HUES64 (cell line): ENCODE data around the gene IGSF21.

Source experiments
- H3K27ac ChIP-seq: 2 replicates; pipeline ENCODE4 v1.7.0; 2013; ENCODE audit warnings: low read depth, low read length, inconsistent platforms
- H3K27me3 ChIP-seq: 2 replicates; pipeline ENCODE4 v1.6.1; 2013; ENCODE audit warnings: mild to moderate bottlenecking, low read length; ENCODE audit not compliant: insufficient read depth
- H3K36me3 ChIP-seq: 2 replicates; pipeline ENCODE4 v1.6.1; 2013; ENCODE audit warnings: mild to moderate bottlenecking, low read length; ENCODE audit not compliant: insufficient read depth
- H3K4me1 ChIP-seq: 2 replicates; pipeline ENCODE4 v1.6.1; 2013; ENCODE audit warnings: mild to moderate bottlenecking, low read length, moderate library complexity; ENCODE audit not compliant: insufficient read depth
- H3K4me3 ChIP-seq: 2 replicates; pipeline ENCODE4 v1.5.1; 2013; ENCODE audit warnings: mild to moderate bottlenecking, low read length, moderate library complexity
- H3K9ac ChIP-seq: 2 replicates; pipeline ENCODE4 v1.6.1; 2013; ENCODE audit warnings: mild to moderate bottlenecking, low read depth, low read length
- H3K9me3 ChIP-seq: 2 replicates; pipeline ENCODE4 v1.6.1; 2013; ENCODE audit warnings: low read depth, low read length; ENCODE audit not compliant: insufficient read depth
- WGBS: fragments of 150-250, 120-280 bp; methylation state at CpG from one replicate; pipeline ENCODE4 v1.1.7; 2013; ENCODE audit warnings: missing lambda C conversion rate; 5-methylcytosine and 5-hydroxymethylcytosine counted together

IGSF21 gene

DNA sequence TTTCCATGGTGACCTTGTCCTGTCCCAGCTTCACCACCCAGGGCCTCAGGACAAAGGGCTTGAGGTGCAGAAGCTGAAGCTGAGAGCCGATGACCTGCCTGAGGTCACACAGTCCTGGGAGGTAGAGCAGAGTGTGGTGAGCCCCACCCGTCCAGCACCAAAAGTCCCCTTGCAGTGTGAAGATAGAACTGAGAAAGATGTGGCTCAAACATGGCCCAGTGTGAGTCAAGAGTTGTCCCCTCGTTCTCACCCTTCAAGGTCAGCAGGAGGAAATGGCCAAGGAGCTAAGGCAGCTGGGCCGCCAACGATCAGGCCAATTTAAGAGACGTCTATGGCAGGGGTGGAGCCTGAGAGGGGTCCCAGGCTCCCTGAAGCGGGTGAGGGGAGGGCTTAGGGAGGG lies 215.7 kb downstream of the IGSF21 start:
- peaks cover 4% of the 10 kb centered on the region; the same call in 1 of the 2 replicates for H3K4me1 ChIP-seq
- H3K27ac ChIP-seq, result no peak overlapping the region
- WGBS, result 86% methylated on average over 7 of the region's 7 CpGs
- H3K27me3 ChIP-seq, result peaks cover 15% of the 10 kb centered on the region
- H3K9ac ChIP-seq, result no peak overlapping the region
- H3K36me3 ChIP-seq, result no peaks in the 10 kb centered on the region; the same call in 1 of the 2 replicates
- no peaks in the 10 kb centered on the region for H3K9me3 ChIP-seq
- H3K4me3 ChIP-seq, result no peak overlapping the region

DNA sequence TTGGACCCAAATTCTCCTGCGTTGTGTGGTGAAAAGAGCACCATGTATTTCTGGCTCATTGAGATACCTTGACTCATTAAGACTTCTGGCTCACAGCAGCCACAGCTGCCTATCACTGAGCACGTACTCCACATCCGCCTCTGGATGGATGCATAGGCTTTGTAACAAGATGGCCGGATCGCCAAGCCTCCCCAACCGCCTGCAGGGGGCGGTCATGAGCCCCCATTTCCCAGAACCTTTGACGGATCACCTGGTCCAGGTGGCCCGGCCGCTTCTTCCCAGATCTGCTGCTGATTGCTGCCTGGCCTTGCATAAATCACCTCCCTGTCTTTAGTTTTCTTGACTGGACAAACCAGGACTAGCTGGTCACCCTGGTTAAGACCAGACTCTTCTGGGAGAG lies 216.6 kb downstream of the IGSF21 start:
- Histone ChIP-seq H3K9me3 (no peaks in the 10 kb centered on the region), H3K27me3 (peaks cover 15% of the 10 kb centered on the region), H3K36me3 (no peaks in the 10 kb centered on the region), H3K4me1 (peaks cover 4% of the 10 kb centered on the region; the same call in 1 of the 2 replicates), H3K27ac (no peak overlapping the region), H3K9ac (no peak overlapping the region), H3K4me3 (no peak overlapping the region)
- WGBS, result 89% methylated on average over 10 of the region's 10 CpGs

DNA sequence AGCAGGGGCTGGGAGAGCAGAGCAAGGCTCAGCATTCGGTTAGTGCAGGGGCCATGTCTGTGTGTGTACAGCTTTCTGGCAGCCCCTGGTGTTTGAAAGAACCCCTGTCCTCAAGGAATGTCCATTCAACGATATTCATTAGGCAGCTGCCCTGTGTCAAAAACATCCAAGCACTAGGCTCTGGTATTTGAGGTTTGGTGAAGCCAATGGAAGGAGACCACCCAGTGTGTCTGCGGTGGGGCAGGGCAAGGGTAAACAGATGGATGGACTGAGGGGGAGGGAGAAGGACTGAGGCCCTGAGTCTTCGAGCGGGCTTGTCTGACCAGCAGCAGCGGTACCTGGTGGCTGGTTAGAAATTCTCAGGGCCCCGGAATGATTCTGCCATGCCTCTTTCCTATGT lies 217.5 kb downstream of the IGSF21 start:
- Histone ChIP-seq H3K27me3 (peaks cover 15% of the 10 kb centered on the region), H3K4me3 (no peak overlapping the region), H3K4me1 (peaks cover 4% of the 10 kb centered on the region; the same call in 1 of the 2 replicates), H3K9ac (no peak overlapping the region), H3K36me3 (no peaks in the 10 kb centered on the region), H3K9me3 (no peaks in the 10 kb centered on the region), H3K27ac (no peak overlapping the region)
- WGBS, result 85% methylated on average over 7 of the region's 7 CpGs

DNA sequence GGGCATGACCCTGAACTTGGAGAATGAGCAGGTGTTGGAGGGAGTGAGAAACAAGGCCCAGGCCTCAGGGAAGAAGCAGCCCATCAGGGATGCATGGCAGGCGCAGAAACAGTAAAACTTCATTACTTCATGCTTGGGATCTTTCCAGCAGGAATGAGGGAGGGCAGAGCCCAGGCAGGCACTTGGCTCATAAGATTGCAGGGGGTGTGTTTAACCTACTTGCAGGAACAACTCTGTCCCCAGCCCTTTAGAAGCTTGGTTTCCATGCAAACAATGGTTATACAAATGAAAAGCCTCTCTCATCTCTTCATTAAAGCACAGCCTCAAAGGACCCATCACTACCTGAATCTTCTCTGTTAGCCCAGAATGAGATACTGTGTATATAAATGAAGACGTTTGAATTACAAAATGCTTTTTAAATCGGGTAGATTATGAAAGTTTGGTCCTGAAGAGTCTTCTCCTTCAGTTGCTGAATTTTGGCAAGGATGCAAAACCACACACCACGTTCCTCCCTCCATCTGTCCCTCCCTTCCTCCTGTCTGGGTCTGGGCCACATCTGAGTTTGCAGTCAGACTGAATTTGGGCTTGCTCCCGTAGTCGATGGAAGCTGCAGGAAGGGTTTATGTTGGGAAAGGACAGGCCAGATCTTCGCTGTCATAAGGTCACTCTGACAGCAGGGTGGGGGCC lies 218.8 kb downstream of the IGSF21 start:
- peaks cover 15% of the 10 kb centered on the region for H3K27me3 ChIP-seq
- no peak overlapping the region for H3K27ac ChIP-seq
- H3K4me3 ChIP-seq, result no peak overlapping the region
- peaks cover 4% of the 10 kb centered on the region; the same call in 1 of the 2 replicates for H3K4me1 ChIP-seq
- H3K36me3 ChIP-seq, result no peaks in the 10 kb centered on the region
- no peak overlapping the region for H3K9ac ChIP-seq
- WGBS, result 82% methylated on average over 7 of the region's 7 CpGs
- H3K9me3 ChIP-seq, result no peaks in the 10 kb centered on the region

DNA sequence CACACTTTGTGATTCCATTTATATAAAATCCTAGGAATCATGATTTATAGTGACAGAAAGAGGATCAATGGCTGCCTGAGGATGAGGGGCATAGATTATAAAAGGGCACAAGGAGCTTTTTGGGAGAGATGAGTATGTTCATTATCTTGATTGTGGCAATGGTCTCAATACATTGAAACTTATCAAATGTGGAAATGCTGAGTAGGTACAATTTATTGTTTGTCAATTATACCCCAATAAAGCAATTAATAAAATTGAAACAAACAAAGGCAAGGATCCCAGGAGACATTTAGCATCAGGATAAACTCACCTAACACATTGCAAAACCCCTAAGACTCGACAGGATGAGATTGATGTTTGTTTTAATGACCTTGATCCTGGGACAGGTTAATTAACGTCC lies 220.1 kb downstream of the IGSF21 start:
- H3K27ac ChIP-seq, result no peak overlapping the region
- H3K4me1 ChIP-seq, result peaks cover 6% of the 10 kb centered on the region
- no peak overlapping the region for H3K4me3 ChIP-seq
- no peaks in the 10 kb centered on the region for H3K36me3 ChIP-seq
- H3K27me3 ChIP-seq, result peaks cover 6% of the 10 kb centered on the region; the same call in 1 of the 2 replicates
- H3K9me3 ChIP-seq, result no peaks in the 10 kb centered on the region
- WGBS, result 94% methylated on average over 2 of the region's 2 CpGs
- no peak overlapping the region for H3K9ac ChIP-seq

DNA sequence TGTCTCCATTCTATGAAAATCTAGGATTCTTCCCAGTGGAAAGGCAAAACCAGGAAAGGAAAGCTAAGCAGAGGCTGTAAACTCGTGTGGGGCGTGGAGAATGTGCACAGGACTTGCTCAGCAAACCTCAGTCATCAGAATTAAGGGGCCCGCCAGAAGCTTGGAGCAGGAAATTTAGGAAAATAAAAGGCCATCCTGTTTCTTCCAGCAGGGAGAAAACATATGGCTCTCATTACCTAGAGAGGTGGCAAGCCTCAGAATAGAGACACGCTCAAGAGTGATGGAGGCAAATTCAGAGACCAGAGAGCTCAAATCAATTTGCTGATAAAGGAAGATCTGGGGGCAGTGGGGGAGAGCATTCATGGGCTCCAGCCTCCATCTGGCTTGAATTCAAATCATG lies 221.2 kb downstream of the IGSF21 start:
- Histone ChIP-seq H3K36me3 (no peaks in the 10 kb centered on the region), H3K9me3 (no peaks in the 10 kb centered on the region), H3K4me1 (peaks cover 16% of the 10 kb centered on the region), H3K9ac (no peak overlapping the region), H3K4me3 (no peak overlapping the region), H3K27me3 (no peaks in the 10 kb centered on the region), H3K27ac (no peak overlapping the region)
- 87% methylated on average over 4 of the region's 4 CpGs for WGBS

DNA sequence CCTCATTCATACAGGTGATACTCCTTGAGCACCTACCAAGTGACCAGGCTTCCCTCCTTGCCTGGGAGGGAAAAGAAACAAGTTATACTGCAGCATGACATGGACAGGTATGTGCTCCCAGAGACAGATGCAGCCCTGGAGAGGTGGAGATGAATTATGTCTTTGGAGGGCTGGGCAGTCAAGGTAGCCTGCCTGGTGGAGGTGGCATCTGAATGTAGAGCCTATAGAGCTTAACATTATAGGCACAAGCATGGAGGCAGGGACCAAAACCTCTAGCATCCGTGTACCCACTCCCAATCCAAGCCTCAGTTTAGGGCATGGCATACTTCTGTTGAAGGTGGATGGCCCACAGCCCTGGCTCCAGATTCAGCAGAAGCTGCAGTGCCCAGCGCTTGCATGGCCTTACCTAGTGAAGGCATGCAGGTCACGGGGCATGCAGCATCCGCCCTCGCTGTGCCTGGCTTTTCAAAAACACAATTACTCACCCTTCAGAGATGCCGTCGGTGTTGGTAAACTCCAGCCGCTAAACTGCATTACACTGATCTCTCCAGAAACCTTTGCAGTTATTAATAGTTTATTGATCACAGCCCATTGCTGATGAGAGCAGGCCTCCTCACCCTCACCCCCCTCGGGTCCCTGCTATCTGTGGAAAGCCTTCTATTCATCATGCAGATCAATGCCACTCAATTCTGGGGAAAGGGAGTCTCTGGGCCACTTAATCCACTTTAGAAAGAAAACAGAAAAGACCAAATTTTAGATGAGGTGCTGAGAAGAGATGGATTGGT lies 222.1 kb downstream of the IGSF21 start:
- H3K4me1 ChIP-seq, result peaks cover 16% of the 10 kb centered on the region
- no peaks in the 10 kb centered on the region for H3K27me3 ChIP-seq
- WGBS, result 96% methylated on average over 9 of the region's 9 CpGs

DNA sequence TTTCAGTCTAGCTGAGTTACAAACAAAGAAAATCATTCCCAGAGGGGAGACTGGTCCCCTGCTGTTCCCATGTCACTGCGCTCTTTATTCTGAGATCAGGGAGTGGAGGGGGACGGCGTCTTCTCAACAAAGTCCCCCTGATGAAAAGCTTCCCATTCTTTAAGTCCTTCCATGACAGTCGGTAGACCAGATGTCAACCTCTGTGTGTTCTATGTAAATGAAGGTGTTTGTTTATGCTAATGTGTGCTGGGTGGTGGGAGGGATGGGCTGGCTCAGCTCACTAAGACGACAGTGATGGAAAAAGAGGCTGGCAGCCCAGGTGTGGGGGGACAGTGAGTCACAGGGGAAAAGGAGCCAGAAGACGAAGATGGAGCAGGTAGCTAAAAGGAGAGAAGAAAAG lies 225.0 kb downstream of the IGSF21 start:
- no peak overlapping the region for H3K4me3 ChIP-seq
- WGBS, result 16% methylated on average over 6 of the region's 6 CpGs
- H3K9ac ChIP-seq, result no peak overlapping the region
- H3K4me1 ChIP-seq, result peaks cover 13% of the 10 kb centered on the region
- no peaks in the 10 kb centered on the region for H3K36me3 ChIP-seq
- no peaks in the 10 kb centered on the region for H3K27me3 ChIP-seq
- H3K9me3 ChIP-seq, result no peaks in the 10 kb centered on the region
- no peak overlapping the region for H3K27ac ChIP-seq

More for the DNA sequence above, 222.1 kb downstream of the IGSF21 start:
- no peak overlapping the region for H3K27ac ChIP-seq
- H3K36me3 ChIP-seq, result no peaks in the 10 kb centered on the region
- no peak overlapping the region for H3K4me3 ChIP-seq
- no peak overlapping the region for H3K9ac ChIP-seq
- H3K9me3 ChIP-seq, result no peaks in the 10 kb centered on the region

DNA sequence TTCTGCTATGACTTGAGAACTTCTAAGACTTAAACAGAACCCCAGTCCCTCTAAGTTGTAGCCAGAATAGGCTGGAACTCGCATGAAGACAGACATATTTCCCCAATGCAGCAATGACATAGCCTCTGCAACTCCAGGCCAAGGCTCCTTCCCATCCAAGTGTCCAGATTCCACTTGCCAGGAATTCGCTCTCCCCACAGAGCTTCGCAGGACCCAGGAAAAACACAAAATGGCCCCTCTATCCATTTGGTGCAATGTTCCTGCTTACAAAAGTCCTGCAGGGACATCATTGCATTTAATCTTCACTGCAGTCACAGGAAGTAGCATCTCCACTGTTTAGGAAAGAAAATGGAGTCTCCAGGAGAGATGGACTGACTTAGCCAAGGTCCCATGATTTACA lies 225.6 kb downstream of the IGSF21 start:
- WGBS, result 88% methylated on average over 3 of the region's 3 CpGs
- Histone ChIP-seq H3K4me3 (no peak overlapping the region), H3K27me3 (no peaks in the 10 kb centered on the region), H3K4me1 (peaks cover 13% of the 10 kb centered on the region), H3K9ac (no peak overlapping the region), H3K36me3 (no peaks in the 10 kb centered on the region), H3K27ac (no peak overlapping the region), H3K9me3 (no peaks in the 10 kb centered on the region)

DNA sequence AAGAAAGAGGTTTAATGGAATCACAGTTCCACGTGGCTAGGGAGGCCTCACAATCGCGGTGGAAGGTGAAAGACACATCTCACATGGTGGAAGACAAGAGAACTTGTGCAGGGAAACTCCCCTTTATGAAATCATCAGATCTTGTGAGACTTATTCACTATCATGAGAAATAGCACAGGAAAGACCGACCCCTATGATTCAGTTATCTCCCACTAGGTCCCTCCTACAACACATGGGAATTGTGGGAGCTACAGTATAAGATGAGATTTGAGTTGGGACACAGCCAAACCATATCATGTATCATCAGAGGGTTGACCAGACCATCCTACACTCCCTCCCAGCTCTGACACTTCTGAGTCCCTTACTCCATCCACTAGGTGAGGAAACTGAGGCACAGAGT lies 229.2 kb downstream of the IGSF21 start:
- Histone ChIP-seq H3K27me3 (no peaks in the 10 kb centered on the region), H3K36me3 (no peaks in the 10 kb centered on the region)
- WGBS, result 92% methylated on average over 4 of the region's 4 CpGs

DNA sequence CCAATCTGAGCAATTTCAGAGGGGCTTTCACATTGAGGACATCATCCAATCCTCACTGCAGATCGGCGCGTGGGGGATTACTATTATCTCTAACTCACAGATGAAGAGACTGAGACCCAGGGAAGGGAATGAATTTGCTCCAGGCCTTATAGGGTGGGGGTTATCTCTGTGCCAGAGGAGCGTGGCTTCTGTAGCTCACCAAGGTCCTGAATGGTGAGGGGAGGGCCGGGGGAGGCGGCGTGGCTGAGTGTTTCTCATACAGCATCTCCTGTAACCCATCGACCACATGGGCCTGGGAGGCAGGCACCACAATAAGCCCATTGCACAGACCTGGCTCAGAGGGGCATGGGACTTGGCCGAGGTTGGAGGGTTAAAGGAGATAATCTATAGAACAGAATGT lies 230.2 kb downstream of the IGSF21 start:
- 92% methylated on average over 9 of the region's 9 CpGs for WGBS

More for the DNA sequence above, 229.2 kb downstream of the IGSF21 start:
- H3K9me3 ChIP-seq, result no peaks in the 10 kb centered on the region
- peaks cover 13% of the 10 kb centered on the region for H3K4me1 ChIP-seq
- H3K9ac ChIP-seq, result no peak overlapping the region
- H3K4me3 ChIP-seq, result no peak overlapping the region
- H3K27ac ChIP-seq, result no peak overlapping the region

More for the DNA sequence above, 230.2 kb downstream of the IGSF21 start:
- H3K9me3 ChIP-seq, result no peaks in the 10 kb centered on the region
- no peak overlapping the region for H3K9ac ChIP-seq
- no peak overlapping the region for H3K27ac ChIP-seq
- H3K36me3 ChIP-seq, result no peaks in the 10 kb centered on the region
- H3K27me3 ChIP-seq, result no peaks in the 10 kb centered on the region
- no peak overlapping the region for H3K4me3 ChIP-seq
- peaks cover 9% of the 10 kb centered on the region for H3K4me1 ChIP-seq
